ENCODE data around the gene LRRC26. TPM values are rescaled to one million over a fixed set of nuclear protein-coding genes. Genes with fewer than 3 reads are reported as not detected.

LRRC26 gene
- total RNA-seq, 1 experiment from 2014 or later: not detected

DNA sequence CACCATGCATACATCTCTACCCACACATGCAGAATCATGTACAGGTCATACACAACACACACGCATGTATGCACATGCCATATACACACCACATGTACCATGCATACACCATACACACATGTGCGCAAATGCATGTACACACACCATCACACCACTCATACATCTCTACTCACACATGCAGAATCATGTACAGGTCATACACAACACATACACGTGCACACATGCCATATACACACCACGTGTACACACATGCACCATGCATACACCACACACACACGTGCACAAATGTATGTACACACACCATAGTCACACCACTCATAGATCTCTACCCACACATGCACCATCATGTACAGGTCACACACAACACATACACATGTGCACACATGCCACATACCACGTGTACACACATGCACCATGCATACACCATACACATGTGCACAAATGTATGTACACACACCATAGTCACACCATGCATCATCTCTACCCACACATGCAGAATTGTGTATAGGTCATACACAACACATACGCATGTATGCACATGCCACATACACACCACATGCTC is 16.9 kb downstream of the LRRC26 start:
- DNase-seq (ENCODE audit: low read depth): no peak

DNA sequence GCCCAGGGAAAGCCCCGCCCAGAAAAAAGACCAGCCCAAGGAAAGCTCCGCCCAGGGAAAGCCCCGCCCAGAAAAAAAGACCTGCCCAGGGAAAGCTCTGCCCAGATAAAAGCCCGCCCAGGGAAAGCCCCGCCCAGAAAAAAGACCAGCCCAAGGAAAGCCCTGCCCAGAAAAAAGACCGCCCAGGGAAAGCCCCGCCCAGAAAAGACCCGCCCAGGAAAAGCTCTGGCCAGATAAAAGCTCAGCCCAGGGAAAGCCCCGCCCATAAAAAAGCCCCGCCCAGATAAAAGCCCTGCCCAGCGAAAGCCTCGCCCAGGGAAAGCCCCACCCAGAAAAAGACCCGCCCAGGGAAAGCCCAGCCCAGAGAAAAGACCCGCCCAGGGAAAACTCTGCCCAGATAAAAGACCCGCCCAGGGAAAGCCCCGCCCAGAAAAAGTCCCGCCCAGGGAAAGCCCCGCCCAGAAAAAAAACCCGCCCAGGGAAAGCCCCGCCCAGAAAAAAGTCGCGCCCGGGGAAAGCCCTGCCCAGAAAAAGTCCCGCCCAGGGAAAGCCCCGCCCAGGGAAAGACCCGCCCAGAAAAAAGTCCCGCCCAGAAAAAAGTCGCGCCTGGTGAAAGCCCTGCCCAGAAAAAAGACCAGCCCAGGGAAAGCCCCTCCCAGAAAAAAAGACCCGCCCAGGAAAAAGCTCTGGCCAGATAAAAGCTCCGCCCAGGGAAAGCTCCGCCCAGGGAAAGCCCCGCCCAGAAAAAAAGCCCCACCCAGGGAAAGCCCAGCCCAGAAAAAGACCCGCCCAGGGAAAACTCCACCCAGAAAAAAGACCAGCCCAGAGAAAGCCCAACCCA is 19.0 kb downstream of the LRRC26 start:
- DNase-seq (ENCODE audit: low read depth): no peak

DNA sequence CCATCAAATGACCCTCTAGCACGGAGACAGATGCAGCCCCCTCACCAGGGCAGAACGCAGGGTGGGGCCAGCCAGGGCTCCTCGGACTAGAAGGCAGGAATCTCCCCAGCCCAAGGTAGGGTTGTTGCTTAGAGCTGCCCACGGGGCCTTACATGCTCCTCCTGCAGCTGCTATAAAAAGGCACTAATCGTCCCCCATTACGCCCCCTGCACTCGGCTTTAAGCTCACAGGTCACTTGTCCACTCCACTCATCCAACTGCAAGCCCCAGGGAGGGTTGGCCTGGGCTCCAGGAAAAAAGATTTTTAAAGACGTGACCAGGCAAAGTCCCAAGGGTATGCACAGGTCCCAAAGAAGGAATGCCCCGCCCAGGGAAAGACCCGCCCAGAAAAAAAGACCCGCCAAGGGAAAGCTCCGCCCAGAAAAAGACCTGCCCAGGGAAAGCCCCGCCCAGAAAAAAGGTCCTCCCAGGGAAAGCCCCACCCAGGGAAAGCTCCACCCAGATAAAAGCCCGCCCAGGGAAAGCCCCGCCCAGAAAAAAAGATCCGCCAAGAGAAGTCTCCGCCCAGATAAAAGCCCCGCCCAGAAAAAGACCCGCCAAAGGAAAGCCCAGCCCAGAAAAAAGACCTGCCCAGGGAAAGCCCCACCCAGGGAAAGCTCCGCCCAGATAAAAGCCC is 19.8 kb downstream of the LRRC26 start:
- no peak for DNase-seq (ENCODE audit: low read depth)

DNA sequence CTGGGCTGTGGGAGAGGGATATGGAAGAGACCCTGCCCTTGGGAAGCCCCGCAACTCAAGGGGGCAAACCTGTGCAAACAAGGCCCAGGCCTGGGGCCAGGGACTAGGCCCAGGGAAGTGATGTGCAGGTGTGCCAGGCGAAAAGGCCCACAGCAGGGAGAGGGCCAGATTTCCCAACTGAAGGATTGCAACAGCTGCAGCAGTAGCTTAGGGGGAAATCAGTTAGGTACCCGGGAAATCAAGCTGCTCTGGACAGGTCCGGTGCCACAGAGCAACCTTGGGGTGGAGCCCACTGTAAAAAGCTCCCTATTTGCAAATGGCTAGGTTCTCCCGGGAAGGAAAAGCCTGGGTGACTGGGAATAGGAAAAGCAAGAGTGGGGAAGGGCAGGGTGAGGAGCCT is 20.5 kb downstream of the LRRC26 start:
- no peak for DNase-seq (ENCODE audit: low read depth)

DNA sequence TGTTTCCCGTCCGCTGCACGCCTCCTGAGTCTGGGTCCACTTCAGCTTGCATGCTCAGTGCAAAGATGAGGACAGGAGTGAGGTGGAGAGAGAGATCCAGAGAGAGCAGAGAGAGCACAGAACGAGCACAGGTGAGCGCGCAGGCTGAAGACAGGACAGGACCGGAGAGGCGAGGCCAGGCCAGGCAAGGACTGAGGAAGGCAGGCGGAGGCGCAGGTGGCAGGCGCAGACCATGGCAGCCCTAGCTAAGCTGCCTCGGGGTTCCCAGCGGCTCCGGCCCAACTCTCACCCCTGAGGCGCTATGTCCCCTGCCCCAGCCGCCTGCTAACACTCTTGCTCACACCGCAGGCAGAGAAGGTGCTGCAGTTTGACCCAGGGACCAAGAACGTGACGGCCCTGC is 21.2 kb downstream of the LRRC26 start:
- no peak for DNase-seq (ENCODE audit: low read depth)

DNA sequence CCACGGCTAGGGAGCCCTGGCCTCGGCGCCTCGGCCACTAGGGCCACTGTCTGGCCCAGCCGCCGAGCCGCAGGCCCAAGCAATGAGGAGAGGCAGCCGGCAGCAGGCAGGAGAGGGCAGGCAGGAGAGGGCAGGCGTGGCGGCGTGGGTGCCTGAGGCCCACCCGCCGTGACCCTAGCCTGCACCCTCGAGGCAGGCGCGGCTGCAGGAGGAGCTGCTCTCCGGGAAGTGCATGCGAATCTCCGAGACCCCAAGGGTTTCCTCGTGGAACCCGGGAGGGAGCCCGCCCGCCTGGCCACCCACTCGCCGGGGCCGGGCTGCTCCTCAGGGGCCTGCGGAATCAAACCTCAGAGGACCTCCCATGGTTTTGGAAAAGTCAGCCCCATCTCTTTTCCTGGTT is 21.6 kb downstream of the LRRC26 start:
- DNase-seq (ENCODE audit: low read depth): no peak

DNA sequence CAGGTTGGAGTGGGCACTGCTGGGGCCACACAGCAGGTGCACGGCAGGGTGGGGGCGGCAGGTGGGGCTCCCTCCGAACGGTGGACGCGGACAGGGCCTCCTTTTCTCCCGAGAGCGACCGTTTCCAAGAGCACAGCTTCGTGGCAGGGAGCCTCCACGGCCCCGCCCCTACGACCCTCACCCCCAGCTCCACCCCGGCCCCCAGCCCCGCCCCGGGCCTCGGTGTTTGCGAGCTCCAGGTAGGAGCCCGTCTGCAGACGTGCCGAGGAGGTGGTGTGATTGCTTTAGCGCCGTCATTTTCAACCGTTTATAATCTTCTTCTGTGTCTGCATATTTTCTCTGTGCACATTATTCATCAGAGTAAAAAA is 22.1 kb downstream of the LRRC26 start:
- no peak for DNase-seq (ENCODE audit: low read depth)

DNA sequence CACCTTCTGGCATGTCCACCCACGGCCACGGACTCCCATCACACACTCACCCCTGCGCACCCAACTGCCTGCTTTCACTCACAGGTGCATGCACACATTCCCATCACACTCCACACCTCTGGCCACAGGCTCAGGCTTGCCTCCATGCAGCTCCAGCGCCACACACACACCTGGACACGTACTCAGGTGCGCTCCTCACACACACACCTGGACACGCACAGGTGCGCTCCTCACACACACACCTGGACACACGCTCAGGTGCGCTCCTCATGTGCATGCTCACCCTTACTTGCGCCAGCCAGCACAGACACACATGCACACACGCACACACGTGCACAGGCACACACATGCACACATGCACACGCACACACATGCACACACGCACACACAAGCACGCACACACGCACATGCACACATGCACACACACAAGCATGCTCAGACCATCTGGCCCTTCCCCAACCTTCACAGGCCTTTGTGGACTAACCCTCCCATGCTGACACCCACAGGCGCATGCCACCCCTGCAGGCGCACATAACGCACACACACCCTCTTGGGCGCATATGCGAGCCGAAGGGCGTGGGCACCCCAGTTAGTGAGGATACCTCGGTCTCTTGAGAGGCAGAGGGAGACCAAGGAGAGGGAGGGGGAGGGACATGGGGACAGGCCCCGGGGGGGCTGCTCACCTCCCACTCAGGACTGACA is 22.6 kb downstream of the LRRC26 start:
- DNase-seq (ENCODE audit: low read depth): no peak

DNA sequence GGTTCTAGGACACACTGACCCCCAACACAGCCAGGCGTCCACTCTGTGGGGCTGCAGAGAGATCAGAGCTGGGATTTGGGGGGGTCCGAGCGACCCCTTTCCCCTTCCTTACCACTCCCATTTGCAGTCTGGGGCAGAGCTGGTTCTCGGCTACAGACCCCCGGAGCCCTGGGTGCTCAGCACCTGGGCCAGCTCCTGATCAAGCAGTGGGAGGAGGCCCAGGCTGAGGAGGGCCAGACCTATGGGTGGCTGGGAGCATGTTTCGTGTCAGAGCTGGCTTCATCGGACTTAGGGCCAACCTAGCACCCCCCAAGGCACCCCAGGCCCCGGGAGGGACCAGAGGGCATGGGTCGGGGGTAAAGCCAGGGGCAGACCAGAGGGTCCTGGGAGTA is 23.3 kb downstream of the LRRC26 start:
- no peak for DNase-seq (ENCODE audit: low read depth)

DNA sequence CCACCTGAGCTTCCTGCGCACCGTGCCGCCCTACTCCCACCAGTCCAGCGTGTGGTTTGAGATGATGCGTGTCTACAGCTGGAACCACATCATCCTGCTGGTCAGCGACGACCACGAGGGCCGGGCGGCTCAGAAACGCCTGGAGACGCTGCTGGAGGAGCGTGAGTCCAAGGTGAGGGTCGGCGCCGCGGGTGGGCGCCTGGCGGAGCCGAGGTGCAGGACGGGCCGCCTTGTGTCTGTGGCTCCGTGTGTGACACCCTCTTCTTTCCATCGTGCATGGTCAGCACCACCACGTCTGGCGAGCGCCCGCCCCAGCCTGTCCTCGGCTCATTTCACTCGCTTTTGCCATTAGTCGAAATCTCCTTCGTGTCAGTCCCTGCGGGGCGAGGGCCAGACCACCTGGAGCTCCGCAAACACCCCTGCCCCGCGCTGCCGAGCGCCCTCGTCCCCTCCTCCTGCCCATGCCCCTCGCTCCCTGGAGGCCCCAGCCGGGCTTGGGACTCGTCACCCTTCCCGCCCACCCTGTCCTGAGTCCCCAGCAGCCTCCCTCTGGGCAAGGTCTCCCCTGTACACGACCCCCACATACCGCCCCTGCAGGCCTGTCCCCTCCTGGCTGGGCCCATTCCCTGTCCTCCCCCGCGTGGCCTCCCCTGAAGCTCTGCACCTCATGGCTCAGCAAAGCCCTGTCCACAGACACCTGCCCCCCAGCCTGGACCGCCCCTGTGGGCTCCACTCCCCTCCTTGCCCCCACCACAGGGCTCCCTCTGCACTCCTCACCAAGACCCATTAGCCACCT is 23.9 kb downstream of the LRRC26 start:
- no peak for DNase-seq (ENCODE audit: low read depth)

DNA sequence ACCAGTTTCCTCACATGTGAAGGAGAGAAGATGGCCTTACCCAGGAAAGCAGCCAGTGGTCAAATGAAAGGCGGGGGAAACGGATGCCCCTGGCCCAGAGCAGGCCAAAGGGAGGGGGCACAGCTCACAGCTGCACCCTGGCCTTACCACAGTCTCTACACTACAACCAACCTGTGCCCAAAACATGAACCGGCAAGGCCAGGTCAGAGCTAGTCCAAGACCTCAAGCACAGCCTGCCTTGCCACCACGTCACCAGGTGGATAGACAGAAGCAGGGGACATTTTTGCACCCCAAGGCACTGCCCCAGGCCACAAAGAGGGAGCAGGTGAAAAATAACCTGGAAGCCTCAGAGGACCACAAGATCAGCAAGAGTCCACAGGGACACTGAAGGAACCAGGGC is 26.4 kb downstream of the LRRC26 start:
- DNase-seq (ENCODE audit: low read depth): no peak

DNA sequence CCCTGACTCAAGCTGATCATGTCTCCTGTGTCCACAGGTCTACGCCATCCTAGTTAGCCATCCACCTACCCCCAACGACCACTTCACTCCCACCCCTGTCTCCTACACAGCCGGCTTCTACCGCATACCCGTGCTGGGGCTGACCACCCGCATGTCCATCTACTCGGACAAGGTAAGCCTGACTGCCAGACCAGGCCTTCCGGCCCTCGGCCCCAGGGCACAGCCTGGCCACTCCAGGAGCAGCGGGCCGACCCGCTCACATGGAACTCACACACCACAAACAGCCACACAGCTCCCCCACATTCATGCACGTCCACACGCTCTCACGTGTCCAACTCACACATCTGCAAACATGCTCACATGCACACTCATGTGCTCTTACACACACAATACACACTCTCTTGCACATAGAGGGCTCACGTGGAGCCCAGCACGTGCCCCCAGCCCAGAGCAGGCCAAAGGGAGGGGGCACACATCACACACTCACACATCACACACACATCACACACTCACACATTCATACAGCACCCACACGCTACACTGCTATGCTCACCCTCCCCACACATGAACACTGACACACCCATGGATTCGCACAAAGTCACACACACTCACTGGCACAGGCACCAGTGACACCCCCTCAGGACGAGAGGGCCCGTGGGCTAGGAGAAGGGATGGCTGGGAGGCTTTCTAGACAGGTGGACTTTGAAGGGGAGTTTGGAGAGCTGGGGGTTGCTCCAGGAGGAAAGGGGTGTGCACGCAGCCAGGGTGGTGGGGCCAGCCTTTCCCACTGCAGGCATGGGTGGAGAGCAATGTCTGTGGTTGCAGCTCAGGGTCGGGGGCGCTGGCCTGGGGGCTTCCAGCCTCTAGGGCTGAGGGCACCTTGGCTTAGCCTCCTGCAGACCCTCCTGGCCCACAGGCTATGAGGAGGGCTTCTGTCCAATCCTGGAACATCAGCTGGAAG is 27.6 kb downstream of the LRRC26 start:
- no peak for DNase-seq (ENCODE audit: low read depth)

DNA sequence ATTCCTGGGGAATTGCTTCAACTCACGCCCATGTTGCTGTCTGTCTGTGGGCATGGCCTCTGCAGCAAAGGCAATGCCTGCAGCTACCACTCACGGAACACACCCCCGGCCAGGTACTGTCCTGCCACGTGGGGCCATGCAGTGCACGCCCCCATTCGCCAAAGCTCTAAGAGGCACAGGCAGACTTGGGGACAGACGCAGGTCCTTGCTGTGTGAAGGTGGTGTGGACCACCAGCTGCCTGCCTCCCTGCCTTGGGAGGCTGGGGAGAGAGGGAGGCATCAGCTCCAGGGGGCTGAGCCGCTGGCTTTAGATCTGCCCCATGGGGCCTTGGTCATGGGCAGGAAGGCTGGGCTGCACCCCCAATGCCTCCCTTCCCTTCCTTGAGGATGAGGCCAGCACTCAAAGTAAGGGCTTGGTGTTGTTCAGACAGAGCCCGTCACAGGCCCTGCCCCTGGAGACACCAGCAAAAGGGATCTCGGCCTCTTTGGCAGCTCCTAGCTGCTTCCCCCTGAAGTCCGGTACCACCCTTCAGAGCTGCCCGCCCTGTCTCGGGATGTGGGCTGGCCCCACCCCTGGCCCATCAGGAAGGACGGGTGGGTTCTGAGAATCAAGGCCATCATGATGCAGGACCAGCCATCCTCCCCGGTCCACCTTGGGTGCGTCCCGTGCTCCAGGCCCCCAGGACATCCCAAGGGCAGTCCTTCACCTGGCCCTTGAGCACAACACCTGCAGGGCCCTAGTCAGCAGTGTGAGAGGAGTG is 28.6 kb downstream of the LRRC26 start:
- DNase-seq (ENCODE audit: low read depth): no peak

DNA sequence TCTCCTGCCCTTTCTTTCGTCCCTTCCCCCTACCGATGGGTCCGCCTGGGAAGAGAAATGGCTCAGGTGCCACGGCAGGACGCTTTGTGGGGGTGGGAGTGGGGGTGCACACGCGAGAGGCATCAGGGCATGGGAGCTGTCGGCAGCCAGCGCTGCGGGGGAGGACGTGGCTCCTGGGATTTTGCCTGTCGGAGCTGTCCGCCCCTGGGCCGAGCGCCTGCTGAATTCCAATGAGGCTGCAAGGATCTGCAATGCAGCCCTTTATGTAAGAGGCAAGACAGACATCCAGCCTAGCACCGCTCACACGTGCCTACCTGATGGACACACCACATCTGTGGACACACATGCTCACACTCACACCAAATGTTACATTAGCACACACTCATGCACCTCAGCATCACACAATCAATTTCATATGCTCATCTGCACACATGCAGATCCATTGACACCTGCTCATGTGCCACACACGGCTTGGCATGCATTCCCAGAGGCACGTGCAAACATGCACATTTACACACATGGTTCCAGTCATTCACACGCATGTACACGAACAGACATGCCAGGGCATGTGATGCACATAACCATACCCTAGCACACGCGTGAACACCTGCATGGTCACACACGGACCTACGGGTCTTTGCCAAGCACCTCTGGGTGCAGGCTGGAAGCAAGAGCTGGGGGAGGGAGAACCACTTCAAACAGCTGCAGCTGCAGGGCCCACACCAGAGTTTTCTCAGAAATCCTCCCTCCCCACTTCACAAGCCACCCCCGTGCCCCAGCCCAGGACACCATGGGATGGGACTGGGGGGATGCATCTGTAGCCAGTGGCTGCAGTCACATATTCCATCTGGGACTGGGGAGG is 29.5 kb downstream of the LRRC26 start:
- DNase-seq (ENCODE audit: low read depth): no peak

DNA sequence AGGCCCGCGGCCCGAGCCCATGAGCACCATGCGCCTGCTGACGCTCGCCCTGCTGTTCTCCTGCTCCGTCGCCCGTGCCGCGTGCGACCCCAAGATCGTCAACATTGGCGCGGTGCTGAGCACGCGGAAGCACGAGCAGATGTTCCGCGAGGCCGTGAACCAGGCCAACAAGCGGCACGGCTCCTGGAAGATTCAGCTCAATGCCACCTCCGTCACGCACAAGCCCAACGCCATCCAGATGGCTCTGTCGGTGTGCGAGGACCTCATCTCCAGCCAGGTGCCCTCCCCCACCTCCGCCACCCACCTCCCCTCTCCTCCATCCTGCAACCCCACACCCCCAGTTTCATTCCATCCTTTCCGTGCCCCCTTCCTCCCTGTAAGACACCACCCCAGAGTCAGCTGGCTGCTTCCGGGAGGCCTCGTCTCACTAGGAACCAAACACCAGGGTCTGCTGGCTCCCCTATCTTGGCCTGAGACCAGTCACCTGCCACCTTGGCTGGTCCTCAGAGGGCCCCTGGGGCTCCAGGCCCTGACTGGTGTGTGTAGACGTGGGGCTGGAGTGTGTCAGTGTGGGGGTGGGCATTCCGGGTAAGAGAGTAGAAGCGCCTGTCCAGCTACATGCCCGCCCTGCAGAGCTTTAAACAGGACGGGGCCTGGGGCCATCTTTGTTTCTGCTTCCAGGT is 30.2 kb downstream of the LRRC26 start:
- no peak for DNase-seq (ENCODE audit: low read depth)

DNA sequence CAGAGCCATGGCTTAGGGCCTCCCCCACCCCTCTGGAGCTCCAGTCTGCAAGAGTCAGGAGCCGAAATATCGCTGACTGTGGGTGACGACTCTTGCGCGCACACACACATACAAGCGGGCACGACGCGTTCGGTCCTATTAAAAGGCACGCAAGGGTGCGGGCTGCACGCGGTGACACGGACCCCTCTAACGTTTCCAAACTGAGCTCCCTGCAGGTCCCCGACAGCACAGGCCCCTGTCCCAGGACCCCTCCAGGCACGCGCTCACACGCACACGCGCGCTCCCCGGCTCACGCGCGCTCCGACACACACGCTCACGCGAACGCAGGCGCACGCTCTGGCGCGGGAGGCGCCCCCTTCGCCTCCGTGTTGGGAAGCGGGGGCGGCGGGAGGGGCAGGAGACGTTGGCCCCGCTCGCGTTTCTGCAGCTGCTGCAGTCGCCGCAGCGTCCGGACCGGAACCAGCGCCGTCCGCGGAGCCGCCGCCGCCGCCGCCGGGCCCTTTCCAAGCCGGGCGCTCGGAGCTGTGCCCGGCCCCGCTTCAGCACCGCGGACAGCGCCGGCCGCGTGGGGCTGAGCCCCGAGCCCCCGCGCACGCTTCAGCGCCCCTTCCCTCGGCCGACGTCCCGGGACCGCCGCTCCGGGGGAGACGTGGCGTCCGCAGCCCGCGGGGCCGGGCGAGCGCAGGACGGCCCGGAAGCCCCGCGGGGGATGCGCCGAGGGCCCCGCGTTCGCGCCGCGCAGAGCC is 31.0 kb downstream of the LRRC26 start, which contains the start of gene GRIN1:
TSS of gene GRIN1 (plus strand) at position 433 of the 746 bp plus-strand sequence. CDS start 333 bp downstream, outside the sequence.
- DNase-seq (ENCODE audit: low read depth): no peak

DNA sequence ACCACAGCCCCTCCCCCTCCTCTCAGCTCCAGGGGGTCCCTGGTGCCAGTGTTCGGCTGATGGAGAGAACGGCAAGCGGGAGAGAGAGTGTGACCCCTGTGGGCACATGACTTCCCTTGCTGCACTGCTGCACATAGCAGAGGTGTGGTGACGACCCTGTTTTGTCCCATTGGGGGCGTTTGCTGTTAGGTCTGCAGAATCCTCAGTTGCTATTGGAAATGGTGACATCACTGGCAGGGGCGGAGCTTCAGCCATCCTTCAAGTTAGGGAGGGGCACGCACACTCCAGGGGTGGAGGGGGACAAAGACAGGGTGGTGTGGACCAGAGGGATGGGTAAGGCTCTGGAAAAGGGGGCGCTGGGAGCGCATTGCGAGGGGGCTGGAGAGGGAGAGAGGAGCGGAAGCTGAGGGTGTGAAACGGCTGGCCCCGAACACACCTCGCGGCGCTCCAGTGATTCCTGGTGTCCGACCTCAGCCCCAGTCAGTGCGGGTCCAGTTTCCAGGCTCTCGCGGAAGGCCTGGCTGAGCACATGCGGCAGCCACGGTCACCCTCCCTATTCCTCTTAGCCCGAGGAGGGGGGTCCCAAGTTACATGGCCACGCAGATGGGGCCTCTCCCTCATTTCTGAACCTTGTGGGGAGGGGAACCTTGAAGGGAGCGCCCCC is 31.7 kb downstream of the LRRC26 start:
- DNase-seq (ENCODE audit: low read depth): no peak

Measured in M059J (cell line).